NCI-H1092 (cell line): Measurements from ENCODE around the gene RBM33.
"Not testable (repeated sequence)": the region's sequence is repeated elsewhere in the genome, so short reads cannot be mapped to it uniquely, and the experiment has no call there.

Experiments used
- DNase-seq: peaks from one replicate; lab custom pipeline; 2025; lab: John Stamatoyannopoulos, UW

RBM33 gene, protein sequence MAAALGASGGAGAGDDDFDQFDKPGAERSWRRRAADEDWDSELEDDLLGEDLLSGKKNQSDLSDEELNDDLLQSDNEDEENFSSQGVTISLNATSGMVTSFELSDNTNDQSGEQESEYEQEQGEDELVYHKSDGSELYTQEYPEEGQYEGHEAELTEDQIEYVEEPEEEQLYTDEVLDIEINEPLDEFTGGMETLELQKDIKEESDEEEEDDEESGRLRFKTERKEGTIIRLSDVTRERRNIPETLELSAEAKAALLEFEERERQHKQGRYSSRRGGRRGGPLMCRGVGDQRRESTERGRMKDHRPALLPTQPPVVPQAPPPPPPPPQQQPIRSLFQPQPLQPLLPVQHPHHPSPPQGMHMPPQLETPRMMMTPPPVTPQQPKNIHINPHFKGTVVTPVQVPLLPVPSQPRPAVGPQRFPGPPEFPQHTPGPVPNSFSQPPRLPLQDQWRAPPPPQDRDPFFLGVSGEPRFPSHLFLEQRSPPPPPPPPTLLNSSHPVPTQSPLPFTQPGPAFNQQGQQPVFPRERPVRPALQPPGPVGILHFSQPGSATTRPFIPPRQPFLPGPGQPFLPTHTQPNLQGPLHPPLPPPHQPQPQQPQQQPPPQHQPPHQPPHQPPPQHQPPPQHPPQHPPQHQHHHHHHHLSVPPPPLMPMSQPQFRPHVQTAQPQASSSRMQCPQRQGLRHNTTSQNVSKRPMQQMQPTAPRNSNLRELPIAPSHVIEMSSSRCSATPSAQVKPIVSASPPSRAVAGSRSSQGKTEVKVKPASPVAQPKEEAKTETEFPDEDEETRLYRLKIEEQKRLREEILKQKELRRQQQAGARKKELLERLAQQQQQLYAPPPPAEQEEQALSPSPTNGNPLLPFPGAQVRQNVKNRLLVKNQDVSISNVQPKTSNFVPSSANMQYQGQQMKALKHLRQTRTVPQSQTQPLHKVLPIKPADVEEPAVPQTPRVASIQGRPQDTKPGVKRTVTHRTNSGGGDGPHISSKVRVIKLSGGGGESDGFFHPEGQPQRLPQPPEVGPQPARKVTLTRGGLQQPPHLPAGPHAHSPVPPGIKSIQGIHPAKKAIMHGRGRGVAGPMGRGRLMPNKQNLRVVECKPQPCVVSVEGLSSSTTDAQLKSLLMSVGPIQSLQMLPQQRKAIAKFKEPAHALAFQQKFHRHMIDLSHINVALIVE

DNA sequence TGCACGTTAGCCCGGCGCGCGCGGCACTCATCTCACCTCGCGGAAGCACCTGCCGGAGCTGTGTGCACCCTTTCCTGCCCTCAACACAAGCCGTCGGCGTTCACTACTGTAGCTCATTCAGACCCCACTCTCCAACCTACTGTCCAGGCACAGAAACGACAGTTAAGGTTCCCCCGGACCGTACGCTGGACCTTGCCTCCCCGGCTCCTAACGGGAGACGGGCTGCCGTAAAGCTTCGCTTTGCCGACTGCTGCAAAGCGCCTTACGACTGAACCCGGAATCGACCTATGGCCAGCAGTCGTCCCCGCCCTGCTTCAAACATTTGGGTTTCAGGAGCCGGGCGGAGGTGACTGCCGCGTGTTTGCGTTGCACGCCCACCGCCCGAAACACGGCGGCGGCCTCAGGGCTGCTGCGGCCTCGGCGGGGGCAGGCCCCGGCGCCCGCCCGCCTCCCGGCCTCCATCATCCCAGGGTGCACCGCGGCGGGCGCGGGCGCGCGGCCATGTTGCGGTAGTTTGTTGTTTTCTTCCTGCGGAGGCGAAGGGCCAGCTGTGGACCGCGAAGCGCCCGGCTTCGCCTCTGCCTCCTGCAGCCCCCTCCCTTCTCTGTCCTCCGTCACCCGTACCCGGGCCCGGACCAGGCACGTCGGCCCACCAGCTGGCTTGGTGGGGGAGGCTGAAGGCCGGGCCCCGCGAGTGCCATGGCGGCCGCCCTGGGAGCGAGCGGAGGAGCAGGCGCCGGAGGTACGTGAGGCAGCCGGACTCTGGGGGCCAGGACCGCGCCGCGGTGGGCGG is at the start of gene RBM33:
TSS of gene RBM33 (plus strand) at position 484 of the 793 bp plus-strand sequence. CDS start at position 700, 216 bp downstream.
- DNase-seq = peak; percentile 71

DNA sequence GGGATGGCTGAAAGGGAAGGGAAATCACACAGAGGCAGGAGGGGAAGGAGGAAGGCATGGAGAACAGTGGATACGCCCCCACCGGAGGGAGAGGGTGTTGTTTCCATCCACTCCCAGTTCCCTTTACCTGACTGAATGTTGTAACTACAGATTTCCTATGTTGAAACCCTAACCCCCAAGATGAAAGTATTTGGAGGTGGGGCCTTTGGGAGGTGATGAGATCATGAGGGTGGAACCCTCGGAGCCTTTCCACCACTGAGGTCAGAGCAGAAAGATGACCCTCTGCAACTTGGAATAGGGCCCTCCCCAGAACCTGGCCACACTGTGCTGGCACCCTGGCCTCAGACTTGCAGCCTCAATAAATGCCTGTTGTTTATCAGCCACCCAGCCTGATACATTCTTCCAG is 49.5 kb upstream of the RBM33 start:
- DNase-seq = no peak

DNA sequence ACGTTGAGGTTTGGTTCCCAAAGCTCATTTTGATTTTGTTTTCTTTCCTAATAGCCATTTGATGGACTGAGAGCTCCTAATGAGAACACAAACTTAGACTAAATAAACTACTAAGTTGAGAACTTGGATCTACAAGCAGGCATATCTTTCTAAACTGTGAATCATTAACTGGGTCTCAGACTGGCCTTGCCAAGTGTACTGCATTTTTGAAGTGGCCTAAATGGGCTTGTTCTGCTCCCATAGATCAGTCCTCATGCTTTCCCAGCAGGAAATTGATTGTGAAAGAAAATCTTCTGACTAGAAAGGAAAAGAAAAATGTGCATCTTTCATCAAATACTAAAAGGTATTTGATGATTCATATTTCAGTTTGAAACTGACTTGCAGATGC is 46.7 kb upstream of the RBM33 start:
- no peak for DNase-seq

DNA sequence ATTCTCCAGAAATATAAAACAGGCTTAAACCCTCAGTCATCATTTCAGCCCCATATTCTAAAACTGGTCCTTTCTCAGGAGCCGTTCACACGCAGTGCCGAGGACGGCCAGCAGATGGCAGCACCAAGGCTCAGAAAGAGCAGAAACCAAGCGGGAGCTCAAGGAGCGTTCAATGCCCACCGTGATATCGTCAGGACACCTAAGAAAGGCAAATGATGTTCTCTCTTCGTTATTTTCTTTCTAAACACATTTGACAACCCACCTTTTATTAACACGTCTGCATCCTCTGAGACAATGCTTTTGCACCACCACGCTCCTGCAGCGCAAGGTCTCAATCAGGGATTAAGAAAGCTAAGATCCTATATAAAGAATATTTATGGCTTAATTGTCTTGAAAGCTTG is 45.7 kb upstream of the RBM33 start:
- DNase-seq = peak; percentile 82

DNA sequence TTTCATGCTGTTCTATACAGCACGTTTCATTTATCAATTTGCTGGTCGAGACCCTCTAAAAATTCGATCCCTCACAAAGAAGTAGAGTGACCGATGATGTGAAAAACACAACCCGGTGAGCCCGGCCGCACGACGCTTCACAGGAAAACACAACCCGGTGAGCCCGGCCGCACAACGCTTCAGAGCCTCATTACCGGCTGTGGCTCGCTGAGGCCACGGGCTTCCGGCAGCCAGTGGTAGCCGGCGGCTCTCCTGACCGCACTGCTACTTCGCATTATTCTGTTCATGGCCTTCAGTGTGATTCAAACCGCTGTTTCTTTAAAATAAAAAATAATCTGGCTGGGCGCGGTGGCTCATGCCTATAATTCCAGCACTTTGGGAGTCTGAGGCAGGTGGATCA is 42.3 kb upstream of the RBM33 start:
- DNase-seq = no peak

DNA sequence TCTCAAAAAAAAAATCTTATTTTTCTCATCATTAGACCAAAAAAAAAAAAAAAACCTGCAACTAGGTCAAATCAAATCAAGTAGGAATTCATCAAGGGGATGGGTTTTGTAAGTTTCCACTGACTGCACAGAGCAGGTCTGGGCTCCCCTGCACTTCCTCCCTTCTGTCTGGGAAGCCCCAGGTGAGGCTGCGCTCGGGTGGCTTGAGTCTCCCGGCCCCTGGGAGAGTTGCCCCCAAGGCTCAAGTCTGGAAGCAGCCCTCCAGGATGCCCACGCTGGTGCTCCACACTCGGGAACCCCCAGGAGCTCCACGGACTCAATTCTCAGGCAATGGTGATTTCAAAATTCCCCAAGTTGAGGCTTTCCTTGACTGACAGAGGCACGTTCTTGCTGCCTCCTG is 41.7 kb upstream of the RBM33 start:
- DNase-seq = no peak

DNA sequence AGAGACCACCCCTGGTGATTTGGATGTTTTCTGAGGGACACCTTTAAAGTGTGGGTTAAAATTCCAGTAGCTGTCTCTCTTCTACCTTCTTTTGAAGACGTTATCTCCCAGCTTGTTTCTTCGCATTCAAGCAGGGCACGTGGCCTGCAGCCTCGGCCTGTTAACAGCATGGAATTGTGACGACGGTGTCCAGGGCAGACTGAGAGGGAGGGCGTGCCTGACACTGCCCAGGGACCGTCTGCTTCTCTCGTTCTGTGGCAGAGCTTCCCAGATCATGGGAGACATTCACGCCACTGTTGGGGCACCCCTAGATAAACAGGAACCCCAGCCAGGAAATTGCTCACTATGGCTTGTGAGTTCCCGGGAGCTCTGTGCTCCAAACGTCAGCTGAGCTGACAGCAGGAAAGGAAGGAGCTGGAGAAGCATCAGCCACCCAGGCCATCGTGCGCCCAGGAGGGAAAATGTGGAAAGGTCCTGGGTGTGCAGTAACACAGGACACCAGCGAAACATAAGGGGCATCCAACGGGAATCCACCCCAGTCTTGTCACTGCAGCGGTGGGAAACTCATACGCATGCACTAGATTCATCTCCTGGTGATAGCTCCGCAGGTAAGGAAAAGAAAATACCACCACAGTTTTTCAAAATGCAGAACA is 41.1 kb upstream of the RBM33 start:
- DNase-seq = no peak

DNA sequence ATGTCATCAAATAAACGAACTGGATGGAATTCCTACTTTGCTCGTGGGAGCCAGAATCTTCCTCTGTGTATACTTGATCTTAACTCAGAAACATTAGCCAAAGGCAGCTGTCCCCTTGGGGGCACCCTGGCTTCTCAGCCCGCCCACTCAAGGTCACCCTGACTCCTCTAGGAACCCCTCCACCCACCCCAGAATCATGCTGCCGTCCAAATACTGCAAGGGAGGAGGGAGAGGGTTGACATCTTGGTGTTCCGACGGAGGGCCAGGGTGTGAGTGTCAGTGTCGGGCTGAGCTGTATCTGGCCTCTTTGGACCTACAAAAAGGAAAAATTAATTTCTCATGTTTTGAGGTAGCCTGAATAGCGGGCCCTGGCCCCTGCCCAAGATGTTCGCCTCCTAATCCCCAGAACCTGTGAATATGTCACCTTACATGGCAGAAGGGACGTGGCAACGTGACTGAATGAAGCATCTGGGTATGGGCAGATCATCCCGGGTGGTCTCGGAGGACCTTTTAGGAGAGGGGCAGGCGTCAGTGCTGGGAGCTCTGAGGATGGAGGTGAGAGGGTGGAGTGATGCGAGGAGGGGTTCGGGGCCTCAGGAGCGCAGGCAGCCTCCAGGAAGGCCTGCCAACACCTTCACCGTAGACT is 40.5 kb upstream of the RBM33 start:
- no peak for DNase-seq

DNA sequence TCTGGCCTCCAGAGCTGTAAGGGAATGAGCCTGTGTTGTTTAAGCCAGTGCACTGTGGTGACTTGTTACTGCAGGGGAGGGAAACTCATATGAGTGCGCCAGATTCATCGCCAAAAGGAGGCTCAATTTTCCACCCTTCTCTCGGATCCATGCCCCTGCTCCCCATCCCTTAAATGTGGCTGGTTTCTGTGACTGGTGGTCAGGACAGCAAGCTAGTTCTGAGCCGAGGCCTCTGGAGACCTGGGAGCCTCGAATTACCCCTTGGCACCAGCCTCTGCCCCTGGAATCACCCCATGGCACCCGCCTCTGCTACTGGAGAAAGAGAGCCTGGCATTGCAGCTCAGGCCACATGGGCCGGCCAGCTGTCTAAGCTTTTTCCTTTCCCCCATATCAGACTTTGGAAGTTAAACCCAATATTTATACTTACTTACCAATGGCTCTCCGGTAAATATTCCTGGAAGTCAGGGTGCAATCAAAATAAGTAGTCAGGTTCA is 39.9 kb upstream of the RBM33 start:
- no peak for DNase-seq

DNA sequence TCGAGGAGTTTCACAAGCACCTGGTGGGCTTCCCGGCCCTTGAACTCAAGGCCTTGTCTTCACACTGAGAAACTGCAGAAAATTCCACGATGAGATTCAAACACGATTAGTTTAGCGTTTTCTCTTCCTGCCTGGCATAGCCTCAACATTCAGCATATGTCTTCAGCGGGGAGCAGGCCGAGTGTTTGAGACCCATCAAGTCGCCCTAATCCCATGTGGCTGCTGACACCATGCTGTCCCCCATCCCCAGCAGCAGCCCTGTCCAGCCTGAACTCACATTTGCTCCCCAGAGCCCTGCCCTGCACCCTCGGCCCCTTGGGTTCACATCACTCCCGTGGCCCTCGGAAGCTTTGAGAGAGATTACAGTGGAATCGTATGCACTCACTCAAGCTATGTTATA is 35.3 kb upstream of the RBM33 start:
- no peak for DNase-seq

DNA sequence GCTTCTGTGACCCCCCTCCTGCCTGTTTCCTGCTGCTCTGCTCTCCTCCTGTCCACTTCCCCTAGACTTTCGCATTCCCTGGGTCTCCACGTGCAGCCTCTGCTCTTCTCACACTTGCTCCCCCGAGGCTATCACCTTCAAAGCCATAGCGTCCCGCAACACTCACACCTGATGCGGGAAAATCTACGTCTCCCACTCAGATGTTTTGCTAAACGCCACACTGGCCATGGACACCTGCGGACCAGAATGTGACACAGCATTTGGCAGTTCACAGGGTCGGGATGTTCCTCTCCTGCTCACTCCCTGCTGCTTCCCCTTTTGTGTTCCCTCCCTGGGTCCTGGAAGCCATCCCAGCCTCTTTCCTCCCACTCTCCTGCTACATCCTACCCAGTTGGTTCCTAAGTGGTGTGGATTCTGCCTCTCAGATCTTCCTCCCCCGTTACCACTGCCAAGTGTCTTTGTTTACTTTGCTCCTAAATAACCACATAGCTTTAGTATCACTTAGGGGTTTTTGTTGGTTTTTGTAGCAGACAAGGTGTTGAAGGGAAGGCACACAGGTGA is 33.7 kb upstream of the RBM33 start:
- peak; percentile 17 for DNase-seq

DNA sequence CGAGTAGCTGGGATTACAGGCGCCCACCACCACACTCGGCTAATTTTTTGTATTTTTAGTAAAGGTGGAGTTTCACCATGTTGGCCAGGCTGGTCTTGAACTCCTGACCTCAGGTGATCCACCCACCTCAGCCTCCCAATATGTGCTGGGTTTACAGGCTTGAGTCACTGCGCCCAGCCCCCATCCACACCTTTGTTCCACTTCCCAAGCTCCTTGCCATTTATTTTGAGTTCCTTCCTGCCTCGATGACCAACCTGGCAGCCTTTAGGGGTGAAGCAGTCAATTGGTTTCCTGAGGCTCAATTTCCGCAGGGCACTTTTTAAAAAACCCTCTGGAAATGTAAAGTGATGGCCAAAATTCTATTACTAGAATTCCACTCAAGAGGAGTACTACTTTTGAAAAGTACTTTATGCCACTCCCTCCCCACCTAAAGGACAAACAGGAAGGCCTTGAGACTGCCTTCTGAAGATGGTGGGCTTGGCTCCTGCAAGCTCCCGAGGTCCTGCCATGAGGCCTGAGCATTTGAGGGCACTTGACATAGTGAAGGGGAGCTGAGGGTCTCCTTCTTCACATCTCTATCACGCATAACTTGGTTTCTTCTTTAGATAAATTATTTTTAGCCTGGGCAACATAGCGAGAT is 32.5 kb upstream of the RBM33 start:
- DNase-seq = no peak

DNA sequence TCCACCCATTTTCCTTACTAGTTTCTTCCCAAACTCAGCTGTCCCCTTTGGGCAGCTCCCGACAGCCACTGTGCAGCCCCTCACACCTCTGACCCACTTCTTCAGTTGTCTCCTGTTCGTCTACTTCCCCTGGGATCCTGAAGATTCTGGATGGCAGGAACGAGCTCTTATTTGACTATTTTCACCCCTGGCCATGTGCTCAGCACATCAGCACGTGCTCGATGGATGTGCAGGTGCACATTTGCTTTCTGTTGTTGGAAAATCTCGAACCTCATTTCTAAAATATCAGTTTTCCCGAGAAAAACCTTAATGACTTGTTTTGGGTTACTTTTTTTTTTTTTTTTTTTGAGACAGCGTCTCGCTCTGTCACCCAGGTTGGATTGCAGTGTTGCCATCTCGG is 31.8 kb upstream of the RBM33 start:
- no peak for DNase-seq

DNA sequence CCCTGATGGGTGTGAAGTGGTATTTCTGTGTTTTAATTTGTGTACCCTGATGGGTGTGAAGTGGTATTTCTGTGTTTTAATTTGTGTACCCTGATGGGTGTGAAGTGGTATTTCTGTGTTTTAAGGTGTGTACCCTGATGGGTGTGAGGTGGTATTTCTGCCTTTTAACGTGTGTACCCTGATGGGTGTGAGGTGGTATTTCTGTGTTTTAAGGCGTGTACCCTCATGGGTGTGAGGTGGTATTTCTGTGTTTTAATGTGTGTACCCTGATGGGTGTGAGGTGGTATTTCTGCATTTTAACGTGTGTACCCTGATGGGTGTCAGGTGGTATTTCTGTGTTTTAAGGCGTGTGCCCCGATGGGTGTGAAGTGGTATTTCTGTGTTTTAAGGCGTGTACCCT is 29.4 kb upstream of the RBM33 start:
- not testable (repeated sequence) for DNase-seq

DNA sequence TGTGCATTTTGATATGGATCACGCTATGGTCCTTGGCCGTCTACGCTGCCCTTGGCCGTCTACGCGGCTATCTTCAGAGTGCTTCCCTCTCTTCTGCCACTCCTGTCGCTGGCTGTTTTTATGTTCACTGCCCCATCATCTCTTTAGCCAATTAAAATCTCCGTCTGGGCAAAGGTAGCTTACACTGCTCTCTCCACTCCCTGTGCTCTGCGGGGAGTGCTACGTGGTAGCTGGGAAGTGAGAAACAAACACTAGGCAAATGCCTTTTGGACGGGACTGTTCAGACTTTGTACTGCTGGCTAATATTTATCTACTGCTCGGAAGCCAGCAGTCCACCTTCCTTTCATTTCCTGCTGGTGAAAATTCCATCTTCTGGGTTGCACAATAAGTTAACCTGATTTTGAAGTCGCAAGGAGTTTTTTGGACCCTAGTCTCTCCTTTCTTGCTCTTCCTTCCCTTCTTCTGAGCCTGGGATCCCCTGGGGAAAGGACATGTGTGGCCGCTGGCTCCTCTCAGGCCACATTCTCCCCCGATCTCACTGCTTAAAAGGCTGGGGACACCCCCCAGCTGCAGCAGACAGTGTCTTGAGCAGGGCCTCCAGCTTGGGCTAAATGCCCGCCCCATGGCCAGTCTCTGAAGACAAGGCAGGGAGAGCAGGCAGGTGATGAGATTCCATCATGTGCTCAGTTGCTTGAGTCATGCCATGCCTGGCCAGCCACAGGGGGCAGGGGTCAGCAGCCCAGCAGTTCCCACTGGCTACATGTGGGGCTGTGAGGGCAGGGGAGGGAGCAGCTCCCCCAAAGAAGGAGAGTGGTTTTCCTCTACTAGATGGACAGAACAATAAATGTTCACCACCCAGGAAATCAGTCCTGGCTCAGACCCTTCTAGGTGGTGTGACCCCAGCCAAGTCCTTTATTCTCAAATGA is 25.5 kb upstream of the RBM33 start:
- no peak for DNase-seq

DNA sequence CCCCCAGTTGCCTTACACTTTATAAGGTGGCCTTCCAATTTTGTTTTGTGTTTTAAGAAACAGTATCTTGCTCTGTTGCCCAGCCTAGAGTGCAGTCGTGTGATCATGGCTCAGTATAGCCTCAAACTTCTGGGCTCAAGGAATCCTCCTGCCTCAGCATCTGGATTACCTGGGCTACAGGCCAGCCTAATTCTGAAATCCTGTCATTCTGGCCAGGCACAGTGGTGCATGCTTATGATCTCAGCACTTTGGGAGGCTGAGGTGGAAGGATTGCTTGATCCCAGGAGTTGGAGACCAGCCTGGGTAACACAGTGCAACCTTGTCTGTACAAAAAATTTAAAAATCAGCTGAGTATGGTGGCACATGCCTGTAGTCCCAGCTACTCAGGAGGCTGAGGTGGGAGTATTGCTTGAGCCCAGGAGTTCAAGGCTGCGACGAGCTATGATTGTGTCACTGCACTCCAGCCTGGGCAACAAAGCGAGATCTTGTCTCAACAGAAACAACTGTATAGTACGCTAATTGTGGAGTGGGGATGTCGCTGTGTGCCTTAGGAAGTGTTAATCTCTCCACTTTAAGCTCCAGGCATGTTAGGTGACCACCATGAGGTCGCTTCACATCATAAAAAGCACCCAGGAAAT is 24.7 kb upstream of the RBM33 start:
- no peak for DNase-seq

DNA sequence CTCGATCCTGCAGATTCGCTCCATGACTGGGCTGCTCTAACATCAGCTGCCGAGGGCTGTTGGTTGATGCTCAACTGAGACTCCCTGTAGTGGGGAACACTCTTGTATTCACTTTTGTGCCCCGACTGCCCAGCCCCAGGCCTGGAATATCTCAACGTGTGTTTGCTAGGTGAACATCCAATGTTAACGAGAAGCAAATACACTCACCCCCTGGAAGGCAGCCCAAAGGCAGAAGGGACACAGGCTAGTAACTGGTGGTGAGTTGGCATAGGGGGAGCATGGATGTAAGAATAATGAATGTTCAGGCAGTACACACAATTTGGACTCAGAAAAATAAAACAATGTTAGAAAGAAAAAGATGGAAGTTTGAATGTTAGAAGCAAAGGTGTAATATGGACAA is 24.0 kb upstream of the RBM33 start:
- DNase-seq = no peak

DNA sequence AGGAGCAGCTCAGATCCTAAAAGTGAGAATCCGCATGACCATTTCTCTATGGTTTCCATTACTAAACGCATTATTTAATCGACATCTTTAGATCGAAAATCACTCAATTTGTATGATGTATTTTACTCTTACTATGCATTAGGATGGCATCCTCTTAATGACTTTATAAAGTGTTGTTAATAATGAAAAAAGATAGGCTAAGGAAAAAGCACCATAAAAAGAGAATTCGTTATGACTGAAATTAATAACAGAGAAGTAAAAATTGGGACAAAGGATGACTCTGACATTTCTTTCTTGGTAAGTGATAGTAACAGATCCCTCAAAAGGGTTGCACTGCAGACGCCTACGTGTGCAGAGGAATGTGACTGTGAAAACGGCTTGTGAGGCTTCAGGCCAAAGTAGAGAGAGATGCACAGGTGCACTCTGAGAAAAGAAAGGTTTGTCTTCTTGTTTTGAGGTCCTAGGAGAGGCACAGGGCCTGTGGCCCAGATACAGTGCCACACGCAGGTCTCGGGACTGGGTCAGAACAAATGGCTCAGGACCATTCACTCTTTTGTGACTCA is 23.0 kb upstream of the RBM33 start:
- DNase-seq = no peak
